ENCODE results near the gene PGM5.

PGM5 gene

DNA sequence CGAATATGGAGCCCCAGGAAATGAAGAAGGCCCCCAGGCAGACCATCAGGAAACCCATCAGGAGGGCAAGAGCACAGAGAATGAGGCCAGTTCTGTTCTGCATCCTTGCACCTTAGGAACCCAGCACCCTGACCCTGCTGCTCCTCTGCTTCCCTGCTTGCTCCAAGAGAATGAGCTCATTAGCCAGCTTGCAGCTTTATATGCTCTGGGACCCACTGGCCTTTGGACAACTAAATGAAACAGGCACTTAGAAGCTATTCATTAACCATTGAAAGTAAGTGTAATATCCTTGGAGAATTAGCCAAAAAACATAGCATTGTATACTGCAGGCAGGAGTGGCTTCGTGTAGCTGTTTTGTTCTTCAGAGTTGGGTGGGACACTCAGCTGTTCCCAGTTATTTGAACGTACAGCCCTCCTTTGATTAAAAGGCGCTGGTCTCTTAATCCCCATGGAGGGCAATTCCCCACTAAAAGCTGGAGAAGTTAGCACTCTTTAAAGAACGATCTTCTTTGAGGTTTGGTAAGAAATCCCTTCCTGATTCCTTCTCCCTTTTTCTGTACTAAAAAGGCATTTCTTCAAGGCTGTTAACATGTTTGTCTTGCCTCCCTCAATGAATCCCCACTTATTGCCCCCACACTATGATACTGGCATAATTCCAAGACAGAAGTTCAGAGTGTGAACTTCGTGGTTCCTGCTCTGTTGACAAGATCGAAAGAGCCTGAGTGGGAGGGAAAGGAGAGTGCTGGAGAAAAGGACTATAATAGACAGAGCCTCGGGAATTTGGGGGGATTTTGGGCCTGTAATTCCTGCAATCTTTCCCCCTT, 184.5 kb downstream of the PGM5 start, which contains the start of gene TMEM252:
TMEM252 (minus strand) TSS at position 172 of the 824 bp plus-strand sequence; CDS start at position 103, 69 bp downstream.
- no peak for DNase-seq (ENCODE audit: low spot score)

DNA sequence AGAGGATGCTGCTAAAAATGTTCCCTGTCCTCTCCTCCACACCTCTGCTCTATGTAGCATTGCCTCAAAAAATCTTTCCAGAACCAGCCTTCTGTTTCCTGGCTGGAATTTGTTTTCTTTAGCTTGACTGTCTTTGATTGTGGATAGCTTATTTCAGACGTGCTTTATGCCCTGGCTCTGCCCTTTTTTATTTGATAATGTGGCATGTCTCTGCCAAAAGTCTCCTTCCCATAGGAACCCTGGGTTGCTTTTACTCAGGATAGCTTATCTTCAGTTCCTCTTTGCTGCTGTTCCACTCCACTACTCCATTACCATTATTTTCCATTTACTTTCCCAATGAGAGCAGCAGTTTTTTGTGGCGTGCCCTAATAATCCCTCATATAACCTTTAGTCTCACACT, 185.2 kb downstream of the PGM5 start:
- no peak for DNase-seq (ENCODE audit: low spot score)

DNA sequence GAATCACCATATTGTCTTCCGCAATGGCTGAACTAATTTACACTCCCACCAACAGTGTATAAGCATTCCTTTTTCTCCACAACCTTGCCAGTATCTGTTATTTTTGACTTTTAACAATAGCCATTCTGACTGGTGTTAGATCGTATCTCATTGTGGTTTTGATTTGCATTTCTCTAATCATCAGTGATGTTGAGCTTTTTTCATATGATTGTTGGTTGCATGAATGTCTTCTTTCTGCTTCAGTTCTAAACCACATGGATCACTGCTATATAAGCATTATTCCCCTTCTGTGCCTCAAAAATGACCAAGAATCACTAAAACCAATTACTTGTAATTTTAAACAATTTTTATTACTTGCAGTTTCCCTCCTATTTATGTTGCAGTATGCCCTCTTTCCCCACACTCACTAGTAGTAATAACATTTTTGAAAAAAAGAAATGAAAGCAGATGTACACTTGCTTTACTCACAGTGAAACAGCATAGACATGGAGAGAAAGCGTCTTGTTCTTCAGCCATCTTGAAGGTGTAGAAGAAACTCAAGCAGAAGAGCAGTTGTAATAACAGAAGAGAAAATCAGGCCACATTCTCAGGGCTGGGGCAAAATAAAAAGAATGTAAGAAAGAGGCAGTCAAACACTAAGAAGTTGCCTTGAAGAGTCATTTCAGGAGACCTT, 188.8 kb downstream of the PGM5 start:
- DNase-seq (ENCODE audit: low spot score): no peak

DNA sequence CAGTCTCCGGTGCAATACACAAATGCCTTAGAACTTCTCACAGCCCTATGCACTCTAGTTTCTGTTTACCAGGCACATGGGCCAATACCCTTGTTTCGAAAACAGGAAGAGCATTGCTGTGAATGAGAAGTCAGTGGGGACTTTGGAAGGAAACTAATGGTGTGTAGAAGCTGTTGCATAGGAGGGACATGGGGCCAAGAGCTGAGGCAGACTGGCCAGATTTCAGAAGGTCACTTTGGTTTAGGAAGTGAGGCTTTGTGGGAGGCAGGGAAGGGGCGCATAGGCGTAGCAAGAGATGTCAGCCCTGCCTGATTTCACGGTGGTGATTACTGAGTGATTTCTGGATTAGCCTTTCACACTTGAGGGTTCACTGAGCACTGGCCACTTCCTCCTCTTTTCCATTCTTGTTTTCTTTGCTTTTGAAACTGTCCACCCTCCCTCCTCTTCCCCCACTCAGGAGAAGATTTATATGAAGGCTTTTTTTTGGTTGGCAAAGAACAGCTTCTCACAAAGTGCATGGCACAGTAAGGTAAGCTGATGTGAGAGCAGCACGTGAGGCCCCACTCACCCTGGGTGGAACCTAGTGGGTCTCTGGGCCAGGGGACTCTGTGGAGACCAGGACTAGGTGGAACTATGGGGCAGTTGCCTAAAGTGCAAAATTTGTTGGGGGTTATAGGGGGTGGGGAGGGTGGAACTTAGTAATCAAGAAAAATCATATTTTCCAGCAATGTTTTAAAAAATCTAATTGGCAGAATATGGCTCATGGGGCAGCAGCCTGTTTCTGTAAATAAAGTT, 190.4 kb downstream of the PGM5 start:
- DNase-seq (ENCODE audit: low spot score): peak; percentile 2

DNA sequence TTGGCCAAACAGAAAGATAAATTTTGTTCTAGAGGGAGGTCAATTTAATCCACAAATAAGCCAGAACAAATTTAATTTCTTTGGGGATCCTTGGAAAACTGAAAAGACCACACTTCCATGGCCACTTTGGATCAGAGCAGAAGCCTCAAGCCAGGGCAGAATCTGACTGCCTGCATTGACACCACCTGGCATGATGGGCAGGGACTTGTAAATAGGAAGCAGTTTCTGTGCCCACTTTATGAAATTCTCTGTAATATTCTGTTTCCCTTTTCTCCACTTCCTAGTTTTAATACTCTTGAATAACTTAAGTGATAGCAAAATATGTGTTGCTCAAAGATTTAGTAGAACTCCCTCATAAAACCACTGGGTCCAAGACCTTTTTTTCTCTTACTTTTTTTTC, 191.0 kb downstream of the PGM5 start:
- DNase-seq (ENCODE audit: low spot score): no peak

DNA sequence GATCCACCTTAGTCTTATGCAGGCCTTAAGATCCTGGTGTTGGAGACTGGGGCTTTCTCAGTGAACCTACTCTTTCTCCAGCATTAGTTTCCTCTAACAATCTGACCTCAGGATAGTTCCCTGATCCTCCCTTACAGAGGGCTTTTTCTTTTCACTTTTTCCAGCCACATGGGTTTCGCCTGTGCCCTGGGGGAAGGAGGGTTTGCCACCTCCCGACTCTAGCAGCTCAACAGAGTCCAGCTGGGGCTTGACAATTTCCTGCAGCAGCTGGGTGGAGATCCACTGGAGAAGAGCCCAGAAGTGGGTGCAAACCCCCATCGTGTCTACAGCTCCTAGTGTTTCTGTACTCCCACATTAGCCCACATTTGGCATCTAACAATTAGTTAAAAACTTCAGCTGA, 191.8 kb downstream of the PGM5 start:
- DNase-seq (ENCODE audit: low spot score): no peak

DNA sequence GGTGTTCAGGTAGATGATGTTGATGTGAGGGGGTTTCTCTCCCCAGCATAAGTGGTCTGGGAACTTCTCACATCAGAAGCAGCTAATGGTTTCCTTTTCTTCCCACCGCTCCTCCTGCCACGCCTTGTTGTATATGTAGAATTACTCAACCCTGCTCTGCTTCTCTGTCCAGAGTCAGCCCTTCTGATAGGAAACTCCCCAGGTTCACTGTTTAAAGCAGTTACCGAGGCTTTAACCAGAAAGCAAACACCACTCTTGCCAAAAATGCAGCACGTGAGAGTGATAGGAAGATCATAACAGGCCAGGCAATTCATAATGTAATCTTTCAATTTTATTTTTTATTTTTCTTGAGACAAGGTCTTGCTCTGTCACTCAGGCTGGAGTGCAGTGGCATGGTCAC, 194.8 kb downstream of the PGM5 start:
- DNase-seq (ENCODE audit: low spot score): no peak

DNA sequence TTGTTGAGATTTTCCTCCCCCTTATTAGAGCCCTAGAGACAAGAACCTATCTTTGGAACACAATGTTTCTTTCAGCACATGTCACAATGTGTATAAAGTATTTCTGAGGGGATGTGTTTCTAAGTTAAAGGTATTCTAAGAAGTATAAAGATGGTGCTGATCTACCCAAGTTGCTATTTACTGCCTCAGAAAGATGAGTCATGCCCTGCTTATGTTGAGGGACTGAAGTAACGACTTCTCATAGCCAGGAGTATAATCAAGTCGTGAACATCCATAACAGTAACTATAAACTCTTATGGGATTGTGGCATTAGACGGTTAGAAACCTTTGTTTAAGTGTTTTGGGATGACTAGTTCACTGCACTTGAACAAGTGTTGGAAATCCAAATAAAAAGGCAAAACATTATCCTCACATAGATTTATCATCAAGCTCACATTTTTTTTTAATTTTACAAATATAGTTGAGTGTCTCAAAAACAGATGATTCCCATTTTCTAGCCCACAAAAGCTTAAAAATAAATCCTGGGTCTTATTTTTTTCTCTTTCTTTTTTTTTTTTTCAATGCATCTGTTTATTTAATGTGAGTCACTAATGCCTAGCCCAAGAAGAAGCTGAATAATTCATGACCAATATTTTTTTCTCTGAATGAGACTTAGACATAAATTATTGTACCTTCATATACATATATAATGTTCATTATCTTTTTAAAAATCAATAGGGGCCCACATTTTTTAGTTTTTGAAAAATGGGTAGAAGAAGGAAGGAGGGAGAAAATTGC, 196.5 kb downstream of the PGM5 start:
- DNase-seq (ENCODE audit: low spot score): no peak

DNA sequence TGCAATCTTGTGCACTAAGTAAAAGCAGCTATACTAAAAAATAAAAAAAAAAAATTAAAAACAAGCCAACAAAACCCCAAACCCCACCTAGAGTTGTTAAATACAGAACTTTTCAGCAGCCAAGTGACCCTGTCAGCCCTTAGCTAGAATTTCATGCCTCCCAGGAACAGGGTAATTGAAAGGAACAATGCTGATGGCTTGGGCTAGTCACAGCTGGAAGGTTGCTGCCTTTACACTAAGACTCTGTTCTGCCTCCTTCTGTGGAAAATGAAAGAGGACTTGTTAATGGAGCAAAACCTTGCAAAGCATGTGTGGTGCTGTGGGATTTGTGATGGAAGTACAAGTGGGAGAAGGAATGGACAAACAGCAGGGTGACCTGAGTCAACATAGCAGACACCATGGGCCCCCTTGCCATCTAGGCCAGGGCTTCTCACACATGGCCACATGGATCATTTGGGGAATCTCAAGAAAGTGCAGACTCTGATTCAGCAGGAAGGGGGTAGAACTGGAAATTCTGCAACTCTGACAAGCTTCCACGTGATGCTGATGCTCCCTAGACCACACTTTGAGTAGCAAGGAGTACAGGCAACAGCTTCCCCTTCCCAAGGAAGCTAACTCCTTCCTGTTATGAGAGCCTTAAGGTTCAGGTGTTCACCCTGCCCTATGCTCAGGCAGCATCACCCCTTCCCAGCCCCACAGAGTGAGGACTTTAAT, 199.2 kb downstream of the PGM5 start:
- no peak for DNase-seq (ENCODE audit: low spot score)

DNA sequence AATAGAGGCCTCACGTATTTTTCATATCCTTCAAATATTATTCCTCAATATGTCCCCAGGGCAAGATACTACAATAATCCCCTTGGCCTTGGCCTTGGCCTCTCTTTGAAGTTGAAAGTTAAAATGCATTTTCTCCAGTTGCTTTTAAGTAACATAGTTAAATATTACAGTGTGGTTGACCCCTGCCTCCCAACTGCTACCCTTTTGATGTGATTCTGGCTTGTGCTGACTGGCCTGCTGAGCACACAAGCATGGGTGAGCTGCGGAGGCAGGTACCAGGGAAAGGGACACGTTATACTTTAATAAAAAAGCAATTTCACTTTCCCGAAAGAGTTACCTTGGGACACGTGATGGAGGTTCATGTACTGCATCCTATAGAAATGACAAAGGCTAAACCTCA, 202.1 kb downstream of the PGM5 start:
- DNase-seq (ENCODE audit: low spot score): no peak

DNA sequence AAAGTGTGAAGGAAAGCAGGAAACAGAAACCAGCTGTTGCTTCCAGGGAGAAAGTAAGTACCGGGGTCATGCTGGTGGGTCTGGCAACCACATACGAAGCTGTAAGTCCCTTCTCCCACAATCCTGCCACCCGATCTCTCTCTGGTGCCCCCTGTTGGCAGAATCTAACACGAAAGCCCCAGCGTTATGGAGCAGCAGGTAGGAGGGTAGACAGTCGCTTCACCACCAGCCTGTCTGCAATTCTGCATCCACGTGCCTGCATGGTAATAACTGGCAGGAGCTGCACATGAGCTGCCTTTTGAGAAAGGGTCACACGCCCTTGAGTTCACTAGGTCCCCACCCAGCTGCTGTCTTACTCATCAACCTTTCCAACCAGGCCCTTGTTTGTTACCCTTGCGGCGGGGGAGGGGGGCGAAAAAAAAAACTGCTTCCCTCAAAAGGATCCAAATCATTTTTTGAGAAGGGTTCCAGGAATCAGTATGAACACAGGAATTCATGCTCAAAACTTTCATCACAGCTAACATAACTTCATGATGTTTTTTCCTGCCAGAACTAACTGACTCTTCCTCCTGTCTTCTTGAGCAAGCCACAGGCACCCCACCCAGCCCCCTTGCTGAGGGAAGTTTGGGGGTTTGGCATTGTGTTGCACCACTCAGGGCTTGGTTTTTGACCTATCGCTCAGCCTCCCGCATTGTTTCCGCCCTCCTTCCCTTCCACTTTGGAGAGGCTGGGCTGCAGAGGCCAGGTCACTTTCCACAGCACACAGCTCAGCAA, 203.8 kb downstream of the PGM5 start:
- peak; percentile 46 for DNase-seq (ENCODE audit: low spot score)

DNA sequence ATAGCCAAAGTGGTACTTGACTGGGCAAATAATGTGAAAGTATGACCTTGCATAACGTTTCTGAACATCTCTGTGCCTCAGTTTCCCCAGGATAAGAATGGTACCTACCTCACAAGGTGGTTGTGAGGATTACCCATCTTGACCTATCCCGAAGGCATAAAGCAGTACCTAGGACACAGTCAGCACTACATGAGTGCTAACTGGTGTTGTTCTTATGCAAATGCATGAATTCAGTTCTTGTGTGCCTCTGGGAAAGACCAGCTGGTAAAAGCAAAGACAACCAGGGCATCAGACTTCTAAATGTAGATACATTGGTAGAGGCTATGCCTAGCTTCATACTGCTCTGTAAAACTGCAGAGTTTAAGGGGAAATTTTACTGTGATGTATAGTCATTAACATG, 206.1 kb downstream of the PGM5 start:
- no peak for DNase-seq (ENCODE audit: low spot score)

DNA sequence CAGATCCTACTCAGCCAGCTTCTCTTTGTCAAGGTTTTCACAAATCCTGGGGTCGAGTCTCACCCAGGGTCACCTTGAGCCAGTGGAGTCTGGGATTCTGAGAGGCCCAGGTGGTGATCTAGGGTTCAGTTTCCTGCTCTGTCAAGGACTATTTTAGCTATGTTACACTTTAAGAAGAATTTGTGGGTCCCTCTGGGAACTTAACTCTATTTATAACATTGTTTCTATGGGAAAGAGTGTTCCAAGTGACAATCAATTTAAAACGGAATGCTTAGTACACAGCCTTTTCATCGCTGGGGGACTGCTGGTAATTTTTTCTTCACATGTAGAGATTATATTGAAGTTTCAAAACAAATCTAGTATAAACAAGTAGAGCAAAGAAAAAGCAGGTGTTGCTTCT, 211.2 kb downstream of the PGM5 start:
- DNase-seq (ENCODE audit: low spot score): no peak

DNA sequence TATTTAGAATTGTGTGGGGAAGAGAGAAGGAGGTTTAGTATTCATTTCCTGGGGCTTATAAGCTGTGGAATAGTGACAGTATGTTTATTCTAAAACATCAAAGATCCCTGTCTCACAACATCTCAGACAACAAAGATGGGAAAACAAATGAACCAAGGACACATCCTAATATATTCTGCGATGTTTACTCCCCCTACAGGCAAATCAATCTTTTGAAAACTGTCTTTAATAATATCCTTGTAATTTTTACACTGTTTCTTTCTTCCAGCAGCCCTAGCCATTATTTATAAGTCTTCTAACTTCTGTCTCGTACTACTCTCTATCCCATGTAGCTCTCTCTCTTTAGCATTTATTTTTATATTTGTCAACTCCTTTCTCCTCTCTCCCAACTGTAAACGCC, 217.7 kb downstream of the PGM5 start:
- no peak for DNase-seq (ENCODE audit: low spot score)

DNA sequence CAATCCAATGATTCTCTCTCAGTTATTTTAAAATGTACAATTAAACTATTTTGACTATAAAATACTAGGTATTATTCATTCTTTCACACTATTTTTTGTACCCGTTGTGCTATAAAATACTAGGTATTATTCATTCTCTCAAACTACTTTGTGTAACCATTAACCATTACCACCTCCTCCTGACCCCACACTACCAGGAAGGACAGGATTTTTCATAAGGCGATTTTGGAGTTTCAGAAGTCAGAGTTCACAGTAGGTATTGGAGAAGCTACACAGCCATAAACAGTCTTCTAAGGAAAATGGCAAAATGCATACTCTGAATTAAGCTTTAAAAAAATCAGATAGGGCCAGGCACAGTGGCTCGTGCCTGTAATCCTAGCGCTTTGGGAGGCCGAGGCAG, 219.4 kb downstream of the PGM5 start:
- DNase-seq (ENCODE audit: low spot score): no peak

DNA sequence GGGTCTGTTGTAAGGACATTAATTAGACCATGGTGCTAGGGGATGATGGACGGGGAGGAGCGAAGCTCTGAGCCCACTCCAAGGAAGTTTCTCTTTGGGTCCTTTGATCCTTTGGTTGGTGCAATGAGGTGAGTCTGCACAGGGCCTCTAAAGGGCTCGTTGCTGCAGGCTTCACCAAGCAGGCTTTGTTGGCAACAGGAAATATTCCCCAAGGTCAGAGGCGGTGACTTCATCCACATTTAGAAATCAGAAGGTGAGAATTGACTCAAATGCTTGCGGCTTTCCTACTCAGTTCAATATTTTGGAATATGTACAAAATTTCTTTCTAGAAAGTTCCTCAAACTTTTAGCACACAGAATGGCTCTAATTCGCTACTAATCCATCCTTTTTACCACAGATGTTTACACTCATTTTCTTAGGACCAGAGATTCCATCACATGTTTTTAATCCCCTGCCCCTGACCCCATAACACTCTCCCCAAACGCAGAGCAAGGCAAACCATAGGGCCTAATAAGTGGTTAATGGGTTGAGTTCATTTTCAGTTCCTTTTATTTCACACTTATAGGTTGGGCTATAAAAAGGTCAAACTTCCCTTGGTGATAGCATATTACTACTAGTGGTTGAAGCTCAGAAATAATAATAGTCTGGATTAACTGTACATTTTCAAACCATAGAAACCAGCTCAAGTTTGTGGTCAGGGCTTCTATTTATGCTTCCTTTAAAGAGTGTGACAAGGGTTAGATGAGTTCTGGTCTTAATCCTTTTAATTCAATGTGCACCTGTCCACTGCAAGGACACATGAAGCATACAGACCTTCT, 221.6 kb downstream of the PGM5 start:
- DNase-seq (ENCODE audit: low spot score): no peak
